C4-2B (cell line): Measurements from ENCODE around the gene SKI.

Experiments
- H3K27ac ChIP-seq: fragments of 450-650 bp; 2 replicates; pipeline ENCODE4 v1.5.1; 2017
- CTCF ChIP-seq: fragments of 450-650 bp; conservative IDR thresholded peaks from 2 replicates; pipeline ENCODE4 v1.5.1; 2017; ENCODE audit warnings: mild to moderate bottlenecking
- ZFX ChIP-seq: fragments of 450-650 bp; IDR thresholded peaks from 2 replicates; pipeline ENCODE4 v1.6.1; 2017

The SKI gene

GRCh38 chr1:2189459-2190425, 38.4 kb upstream of the SKI start:
- H3K27ac ChIP-seq: peak overlapping the region; percentile 90
- peak; percentile 58; the same call in 1 of the 2 replicates for TF ChIP-seq ZFX
- TF ChIP-seq CTCF: no peak

DNA sequence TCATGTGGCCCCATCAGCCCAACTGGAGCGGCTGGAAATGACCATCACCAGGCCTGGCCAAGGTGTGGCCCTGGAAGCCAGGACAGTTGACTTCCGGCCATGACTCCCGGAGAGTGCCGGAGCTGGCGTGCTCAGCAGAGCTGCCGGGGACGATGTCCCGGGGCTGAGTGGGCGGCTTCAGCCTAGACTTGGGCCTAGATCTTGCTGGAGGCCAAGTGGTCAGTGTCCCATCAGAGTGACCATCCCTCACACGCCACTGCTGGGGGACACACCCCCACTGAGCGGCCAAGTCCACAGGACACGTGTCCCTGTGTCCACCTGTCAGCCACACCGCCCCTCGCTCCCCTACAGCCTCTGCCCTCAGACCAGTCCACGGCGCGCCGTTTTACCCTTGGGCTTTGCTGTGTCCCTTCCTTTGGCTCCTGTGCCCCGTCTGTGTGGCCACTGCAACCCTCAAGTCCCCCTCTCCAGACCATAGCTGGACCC, 37.6 kb upstream of the SKI start:
- H3K27ac ChIP-seq: peak overlapping the region; percentile 90
- TF ChIP-seq CTCF (no peak), ZFX (no peak)

DNA sequence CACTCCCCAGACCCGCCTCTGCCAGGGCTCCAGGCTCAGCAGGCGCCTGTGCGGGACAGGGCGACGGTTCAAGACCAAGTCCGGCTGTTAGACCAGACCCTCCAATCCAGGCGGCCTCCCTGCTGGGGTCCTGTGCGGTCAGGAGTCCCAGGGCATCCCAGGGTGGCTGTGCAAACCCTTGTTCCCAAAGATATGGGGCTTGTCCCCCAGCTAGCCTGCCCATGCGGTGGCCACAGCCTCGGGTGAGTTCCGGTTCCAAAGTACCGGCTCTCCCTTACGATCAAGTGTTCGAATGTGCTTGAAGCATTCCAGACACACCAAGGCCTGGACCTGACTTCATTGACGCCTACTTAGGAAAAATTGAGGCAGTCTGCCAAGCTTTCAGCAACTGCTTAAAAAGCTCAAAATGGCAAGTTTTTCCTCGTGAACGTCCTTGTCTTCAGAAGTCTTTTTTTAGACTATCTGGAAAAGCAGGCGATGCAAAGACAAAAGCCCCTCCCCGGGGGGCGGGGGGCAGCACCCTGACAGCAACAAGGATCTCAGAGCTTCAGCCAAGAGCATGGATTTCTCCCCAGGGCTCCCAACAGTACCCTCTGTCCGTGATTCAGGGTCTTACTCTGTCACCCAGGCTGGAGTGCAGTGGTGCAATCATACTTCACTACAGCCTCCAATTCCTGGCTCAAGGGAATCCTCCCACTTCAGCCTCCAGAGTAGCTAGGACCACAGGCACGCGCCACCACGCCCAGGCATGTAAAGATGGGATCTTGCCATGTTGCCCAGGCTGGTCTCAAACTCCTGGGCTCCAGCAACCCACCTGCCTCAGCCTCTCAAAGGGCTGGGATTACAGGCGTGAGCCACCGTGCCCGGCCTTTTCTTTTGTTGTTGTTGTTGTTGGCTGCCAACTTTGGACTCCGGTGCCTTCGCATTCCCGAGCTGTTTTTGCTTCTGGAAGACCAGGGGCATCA, 35.8 kb upstream of the SKI start:
- TF ChIP-seq CTCF (no peak), ZFX (no peak)
- H3K27ac ChIP-seq: no peak overlapping the region; the same call in 1 of the 2 replicates

- TF ChIP-seq CTCF (no peak), ZFX (no peak)
- peak overlapping the region; percentile 78 for H3K27ac ChIP-seq
Measured at GRCh38 chr1:2193514-2194281, 34.4 kb upstream of the SKI start.

GRCh38 chr1:2194319-2194897, 33.7 kb upstream of the SKI start, which contains the start of gene FAAP20:
FAAP20 (minus strand) TSS chr1:2194772; CDS start chr1:2194749, 23 bp downstream.
- H3K27ac ChIP-seq: peak within 1 kb of the TSS; percentile 78
- no peak for TF ChIP-seq ZFX
- no peak for TF ChIP-seq CTCF

- H3K27ac ChIP-seq: peak overlapping the region; percentile 78
- TF ChIP-seq CTCF: peak; percentile 97
- TF ChIP-seq ZFX: no peak
Measured at GRCh38 chr1:2194898-2195673, 33.0 kb upstream of the SKI start.
